Fibroblast of the aortic adventitia (primary cell): Measurements from ENCODE around the gene SEC14L3. TPM values are rescaled to one million over a fixed set of nuclear protein-coding genes. Genes with fewer than 3 reads are reported as not detected.

Experiments used
- DNase-seq: peaks from one replicate; pipeline ENCODE4 v3.0.0-alpha.2; 2010; ENCODE audit warnings: low read depth
- H3K4me3 ChIP-seq: 2 replicates; pipeline ENCODE4 v1.5.1; 2011; ENCODE audit warnings: low read depth, mild to moderate bottlenecking, control low read depth, low read length, moderate library complexity
- total RNA-seq: library from RNA; depleted of rRNA; stranded (reverse); fragments of >200 nt; gene quantifications from 2 replicates; pipeline ENCODE4 v1.2.3, GENCODE V29; 2012; ENCODE audit warnings: low replicate concordance
- TF ChIP-seq, protein P1 (sequence below): IDR thresholded peaks from 2 replicates; pipeline ENCODE4 v1.5.1; 2011; ENCODE audit warnings: mild to moderate bottlenecking, low read length, control low read depth, inconsistent platforms; ENCODE audit not compliant: insufficient read depth

The SEC14L3 gene
- total RNA-seq = not detected in 2 replicates

DNA sequence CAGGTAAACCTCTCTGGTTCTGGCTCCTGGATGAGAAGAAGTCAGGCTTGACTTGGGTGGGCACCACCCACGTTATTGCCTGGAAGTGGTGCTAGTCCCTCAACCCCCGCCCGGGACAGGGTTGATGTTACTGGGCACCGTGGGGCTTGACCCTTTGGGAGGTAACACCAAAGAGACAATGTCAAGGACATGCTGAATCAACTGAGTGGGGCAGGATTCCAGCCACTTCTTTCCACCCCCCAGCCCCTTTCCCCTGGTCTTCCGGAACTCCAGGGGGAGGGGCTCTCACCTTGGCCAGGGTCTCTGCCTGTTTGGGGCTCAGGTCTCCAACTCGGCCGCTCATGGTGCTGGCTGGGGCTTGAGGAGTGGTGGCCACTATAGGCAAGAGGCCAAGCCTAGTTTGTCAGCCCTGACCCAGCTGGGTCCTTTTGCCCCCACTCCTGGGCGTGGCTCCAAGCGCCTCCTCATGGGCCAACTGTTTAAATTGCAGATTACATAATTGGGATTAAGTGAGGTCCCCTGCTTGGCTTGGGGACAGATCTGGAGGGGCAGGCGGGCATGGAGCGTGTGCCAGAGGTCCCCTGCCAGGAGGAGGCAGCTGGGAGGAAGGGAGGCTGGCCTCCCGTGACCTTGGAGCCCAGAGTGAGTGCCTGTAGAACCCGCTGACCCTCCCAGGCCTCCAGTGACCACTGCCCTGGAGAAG, at the start of gene SEC14L3:
Gene SEC14L3, minus strand, starts transcription at position 402 of the 703 bp plus-strand sequence. Its CDS starts 59 bp downstream, at position 343.
- no peak within 1 kb of the TSS for H3K4me3 ChIP-seq
- TF ChIP-seq, protein P1, sequence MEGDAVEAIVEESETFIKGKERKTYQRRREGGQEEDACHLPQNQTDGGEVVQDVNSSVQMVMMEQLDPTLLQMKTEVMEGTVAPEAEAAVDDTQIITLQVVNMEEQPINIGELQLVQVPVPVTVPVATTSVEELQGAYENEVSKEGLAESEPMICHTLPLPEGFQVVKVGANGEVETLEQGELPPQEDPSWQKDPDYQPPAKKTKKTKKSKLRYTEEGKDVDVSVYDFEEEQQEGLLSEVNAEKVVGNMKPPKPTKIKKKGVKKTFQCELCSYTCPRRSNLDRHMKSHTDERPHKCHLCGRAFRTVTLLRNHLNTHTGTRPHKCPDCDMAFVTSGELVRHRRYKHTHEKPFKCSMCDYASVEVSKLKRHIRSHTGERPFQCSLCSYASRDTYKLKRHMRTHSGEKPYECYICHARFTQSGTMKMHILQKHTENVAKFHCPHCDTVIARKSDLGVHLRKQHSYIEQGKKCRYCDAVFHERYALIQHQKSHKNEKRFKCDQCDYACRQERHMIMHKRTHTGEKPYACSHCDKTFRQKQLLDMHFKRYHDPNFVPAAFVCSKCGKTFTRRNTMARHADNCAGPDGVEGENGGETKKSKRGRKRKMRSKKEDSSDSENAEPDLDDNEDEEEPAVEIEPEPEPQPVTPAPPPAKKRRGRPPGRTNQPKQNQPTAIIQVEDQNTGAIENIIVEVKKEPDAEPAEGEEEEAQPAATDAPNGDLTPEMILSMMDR = no peak
- DNase-seq = no peak

DNA sequence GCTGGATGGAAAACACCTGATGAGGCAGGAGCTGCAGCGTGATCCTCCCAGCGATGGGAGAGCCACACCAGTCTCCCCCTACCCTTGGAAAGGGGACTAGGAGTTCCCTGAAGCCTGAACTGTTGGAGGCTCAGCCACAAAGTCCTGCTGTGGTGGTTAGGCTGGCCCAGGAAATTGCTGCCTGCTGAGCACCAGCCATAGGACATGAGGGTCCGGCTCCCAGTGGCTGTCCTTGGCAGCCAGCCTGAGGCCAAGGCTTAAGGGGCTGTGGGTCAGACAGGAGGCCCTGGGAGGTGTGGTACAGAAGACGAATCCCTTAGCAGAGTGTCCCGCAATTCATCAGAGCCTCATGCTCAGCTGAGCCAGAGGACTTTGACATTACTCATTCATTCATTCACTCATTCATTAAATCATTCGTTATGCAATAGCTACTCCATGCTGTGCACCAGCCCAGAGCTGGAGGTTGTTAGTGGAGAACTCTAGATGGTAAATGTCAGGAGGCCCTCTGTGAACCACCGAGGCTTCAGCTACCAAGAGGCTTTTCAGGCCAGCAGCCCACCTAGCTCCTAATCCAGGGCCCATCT, 48.1 kb upstream of the SEC14L3 start:
- DNase-seq = no peak
- H3K4me3 ChIP-seq = no peak overlapping the region
- TF ChIP-seq, protein P1 = no peak

DNA sequence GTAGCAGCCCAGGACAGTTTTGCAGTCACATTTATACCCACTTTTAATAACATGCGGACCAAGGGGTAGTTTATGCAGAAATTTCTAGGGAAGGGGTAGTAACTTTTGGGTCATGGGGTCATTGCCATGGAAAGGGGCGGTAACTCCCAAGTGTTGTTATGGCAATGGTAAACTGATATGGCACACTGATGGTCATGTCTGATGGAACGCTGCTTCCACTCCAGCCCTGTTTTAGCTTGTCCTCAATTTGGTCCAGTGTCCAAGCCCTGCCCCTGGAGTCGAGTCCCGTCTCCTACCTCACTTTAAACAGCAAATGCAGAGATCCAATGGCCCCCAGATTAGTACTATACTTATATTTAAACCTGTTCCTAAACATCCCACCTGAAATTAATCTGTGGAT, 44.9 kb upstream of the SEC14L3 start:
- DNase-seq = no peak
- H3K4me3 ChIP-seq = no peak overlapping the region
- TF ChIP-seq, protein P1 = no peak

DNA sequence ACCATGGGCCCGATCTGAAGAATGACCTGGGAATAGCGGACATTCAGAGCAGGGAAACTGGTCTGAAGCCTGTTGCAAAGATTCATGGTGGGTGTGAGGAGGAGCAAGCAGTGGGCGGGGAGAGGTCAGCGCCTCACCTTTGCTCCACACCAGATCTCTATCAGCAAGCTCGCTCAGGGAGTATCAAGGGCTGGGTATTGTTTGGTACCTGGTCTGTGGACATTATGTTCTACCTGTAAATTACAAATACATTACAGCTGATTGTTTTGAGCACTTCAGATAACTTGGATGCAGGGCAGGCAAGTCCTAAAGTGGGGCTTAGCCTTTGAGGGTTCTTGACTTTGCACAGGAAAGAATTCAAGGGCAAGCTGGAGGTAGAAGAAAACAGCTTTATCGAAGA, 44.5 kb upstream of the SEC14L3 start:
- DNase-seq = no peak
- TF ChIP-seq, protein P1 = no peak

DNA sequence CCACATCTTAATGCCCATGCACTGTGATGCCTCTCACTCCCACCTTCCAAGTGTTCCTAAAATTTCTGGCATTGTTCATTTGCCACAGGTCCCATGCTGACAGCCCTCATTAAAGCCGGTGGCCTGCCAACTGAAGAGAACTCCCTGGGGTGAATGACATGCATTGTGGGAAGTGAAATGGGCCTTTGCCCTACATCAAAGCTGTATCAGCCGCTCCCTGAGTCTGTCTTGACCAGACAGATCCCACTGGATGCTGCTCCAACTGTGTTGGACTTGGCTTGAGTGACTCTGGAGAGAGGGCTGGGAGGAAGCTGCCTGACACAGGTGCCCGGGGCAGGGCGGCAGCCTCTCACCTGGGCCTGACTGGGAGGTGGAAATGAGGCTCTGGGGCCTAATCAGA, 42.4 kb upstream of the SEC14L3 start:
- DNase-seq = no peak
- TF ChIP-seq, protein P1 = no peak
- no peak overlapping the region for H3K4me3 ChIP-seq

More for the DNA sequence above, 44.5 kb upstream of the SEC14L3 start:
- no peak overlapping the region for H3K4me3 ChIP-seq

DNA sequence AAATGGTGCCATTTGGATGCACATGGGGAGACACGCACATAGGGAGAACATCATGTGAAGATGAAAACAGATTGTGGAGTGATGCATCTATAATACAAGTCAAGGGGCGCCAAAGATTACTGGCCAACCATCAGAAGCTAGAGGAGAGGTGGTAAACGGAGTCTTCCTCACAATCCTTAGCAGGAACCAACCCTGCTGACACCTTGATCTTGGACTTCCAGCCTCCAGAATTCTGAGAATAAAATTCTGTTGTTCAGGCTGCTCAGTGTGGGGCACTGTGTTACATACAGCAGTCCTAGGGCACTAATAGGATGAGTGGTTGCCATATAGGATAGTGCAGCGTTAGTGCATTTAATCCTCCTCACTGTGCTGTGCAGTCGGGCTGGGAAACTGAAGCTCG, 41.6 kb upstream of the SEC14L3 start:
- TF ChIP-seq, protein P1 = no peak
- H3K4me3 ChIP-seq = no peak overlapping the region
- no peak for DNase-seq
